Head of caudate nucleus (tissue), 42 donors: ENCODE data around the gene PER2.

Experiments used
- DNase-seq, 42 donors: peaks; one replicate each; pipeline versions ENCODE4 v3.0.0 to v3.0.0-alpha.2; 2020 to 2021; ENCODE audit warnings: mixed read lengths in 7 of 42
- intact Hi-C: fragments of 100-400 bp; cut with DNase I; formaldehyde crosslinking; loops from one replicate; pipeline ENCODE4 v1.15.0; 2022

PER2 gene

GRCh38 chr2:238290715-238291549, 2.5 kb upstream of the PER2 start:
- intact Hi-C loops: no loop called here

GRCh38 chr2:238290091-238290509, 1.7 kb upstream of the PER2 start:
- intact Hi-C loops: no loop called here
- DNase-seq: peak in 24 of 42 donors; percentile 9 to 76 (median 44)

More at GRCh38 chr2:238290715-238291549, 2.5 kb upstream of the PER2 start:
- no peak for DNase-seq

GRCh38 chr2:238289574-238289973, 1.2 kb upstream of the PER2 start:
- intact Hi-C loops: loop anchor here (2.0 kb wide), 1 partner anchor 31 kb away; the partner anchor contains the start of gene TRAF3IP1
- no peak for DNase-seq

GRCh38 chr2:238288650-238289573, 502 bp upstream of the PER2 start:
- intact Hi-C loops: loop anchor here (2.0 kb wide), 1 partner anchor 32 kb away; the partner anchor contains the start of gene TRAF3IP1
- peak; percentile 94 to 100 (median 98) for DNase-seq

GRCh38 chr2:238286987-238287736, 1.2 kb downstream of the PER2 start:
- intact Hi-C loops: no loop called here

GRCh38 chr2:238286551-238286950, 1.9 kb downstream of the PER2 start:
- peak in 7 of 42 donors; percentile 36 to 61 (median 50) for DNase-seq
- intact Hi-C loops: no loop called here

More at GRCh38 chr2:238286987-238287736, 1.2 kb downstream of the PER2 start:
- peak in 40 of 42 donors; percentile 31 to 90 (median 72) for DNase-seq

- no peak for DNase-seq
- intact Hi-C loops: no loop called here
Observed at GRCh38 chr2:238286095-238286494, 2.3 kb downstream of the PER2 start.

GRCh38 chr2:238285653-238286082, 2.7 kb downstream of the PER2 start:
- intact Hi-C loops: no loop called here
- DNase-seq: peak in 13 of 42 donors; percentile 8 to 62 (median 41)

- intact Hi-C loops: no loop called here
- DNase-seq: no peak
Observed at GRCh38 chr2:238284802-238285515, 3.5 kb downstream of the PER2 start.

GRCh38 chr2:238282861-238283738, 5.3 kb downstream of the PER2 start:
- DNase-seq: no peak
- intact Hi-C loops: no loop called here

- intact Hi-C loops: no loop called here
- DNase-seq: no peak
Observed at GRCh38 chr2:238281826-238282480, 6.5 kb downstream of the PER2 start.

- DNase-seq: no peak
- intact Hi-C loops: no loop called here
Observed at GRCh38 chr2:238280083-238280825, 8.2 kb downstream of the PER2 start.

- no peak for DNase-seq
- intact Hi-C loops: no loop called here
Observed at GRCh38 chr2:238279324-238279682, 9.1 kb downstream of the PER2 start.

- no peak for DNase-seq
- intact Hi-C loops: no loop called here
Observed at GRCh38 chr2:238278626-238279323, 9.6 kb downstream of the PER2 start.

- DNase-seq: no peak
- intact Hi-C loops: no loop called here
Observed at GRCh38 chr2:238277695-238278094, 10.7 kb downstream of the PER2 start.
